BLaER1 treated with 17β-estradiol and CSF1 and Interleukin-3, amounts not matched to agents 10 nM and 100 nM (cell line): ENCODE data around the gene MMP15.
"Not testable (repeated sequence)": the region's sequence is repeated elsewhere in the genome, so short reads cannot be mapped to it uniquely, and the experiment has no call there.

ENCODE experiments used
- H3K27ac ChIP-seq, 11 experiments: shearing (Covaris generic); formaldehyde crosslinking; 2 replicates each; pipeline ENCODE4 v1.8.1; 2022
- H3K27me3 ChIP-seq, 11 experiments: shearing (Covaris generic); formaldehyde crosslinking; 2 replicates each; pipeline ENCODE4 v1.8.1; 2022
- H3K36me3 ChIP-seq, 11 experiments: shearing (Covaris generic); formaldehyde crosslinking; 2 replicates each; pipeline ENCODE4 v1.8.1; 2022
- H3K4me1 ChIP-seq, 10 experiments: shearing (Covaris generic); formaldehyde crosslinking; 2 replicates each; pipeline ENCODE4 v1.8.1; 2022
- H3K4me2 ChIP-seq, 11 experiments: shearing (Covaris generic); formaldehyde crosslinking; 2 replicates each; pipeline ENCODE4 v1.8.1; 2022
- H3K4me3 ChIP-seq, 10 experiments: shearing (Covaris generic); formaldehyde crosslinking; 2 replicates each; pipeline ENCODE4 v1.8.1; 2022
- H3K9ac ChIP-seq, 11 experiments: shearing (Covaris generic); formaldehyde crosslinking; 2 replicates each; pipeline ENCODE4 v1.8.1; 2022
- H3K9me3 ChIP-seq, 11 experiments: shearing (Covaris generic); formaldehyde crosslinking; replicated peaks in 1 of 11; 2 replicates each; pipeline ENCODE4 v1.8.1; 2022
- H4K20me1 ChIP-seq, 11 experiments: shearing (Covaris generic); formaldehyde crosslinking; 2 replicates each; pipeline ENCODE4 v1.8.1; 2022
- Cebpa-rat ChIP-seq, 11 experiments: shearing (Covaris generic); IDR thresholded peaks; 2 replicates each; pipeline ENCODE4 v1.8.1; 2022

The MMP15 gene

DNA sequence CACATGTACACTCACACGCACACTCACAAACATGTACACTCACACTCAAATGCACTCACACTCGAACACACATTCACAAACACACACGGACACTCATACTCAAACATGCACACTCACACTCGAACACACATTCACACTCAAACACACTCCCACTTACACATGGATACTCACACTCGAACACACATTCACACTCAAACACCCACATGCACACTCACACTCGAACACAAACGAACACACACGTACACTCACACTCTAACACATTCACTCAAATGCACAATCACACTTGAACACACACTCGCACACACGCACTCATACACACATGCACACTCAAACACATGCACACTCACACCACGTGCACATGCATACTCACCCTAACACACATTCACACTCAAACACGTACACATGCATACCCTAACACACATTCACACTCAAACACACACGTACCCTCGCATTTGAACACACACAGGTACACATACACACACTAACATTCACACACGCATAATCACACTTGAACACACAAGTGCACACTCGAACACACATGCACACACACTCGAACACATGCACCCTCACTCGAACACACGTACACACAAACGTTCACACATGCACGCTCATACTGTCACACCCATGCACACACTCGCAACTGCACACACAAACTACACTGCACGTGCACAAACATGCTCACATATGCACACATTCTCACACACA is 61.8 kb downstream of the MMP15 start:
- Histone ChIP-seq H3K36me3 (no peaks in the 10 kb centered on the region), H3K4me1 (peaks cover 0 to 39% (median 28%) of the 10 kb centered on the region in 10 experiments; a peak in 15 of 20 replicates), H3K27ac (no peak overlapping the region)

GRCh38 chr16:58088091-58088490 is 62.5 kb downstream of the MMP15 start:
- H3K4me2 ChIP-seq, result peak overlapping the region in 8 of 11 experiments; percentile 40 to 67 (median 42); a peak in 11 of 22 replicates
- H3K36me3 ChIP-seq, result no peaks in the 10 kb centered on the region
- H3K4me3 ChIP-seq, result no peak overlapping the region
- no peak overlapping the region for H3K27ac ChIP-seq
- H3K9me3 ChIP-seq, result peaks cover 0 to 4% (median 0%) of the 10 kb centered on the region in 11 experiments; a peak in 2 of 22 replicates
- H4K20me1 ChIP-seq, result no peaks in the 10 kb centered on the region
- H3K4me1 ChIP-seq, result peaks cover 0 to 35% (median 26%) of the 10 kb centered on the region in 10 experiments; a peak in 14 of 20 replicates
- no peaks in the 10 kb centered on the region for H3K27me3 ChIP-seq
- no peak overlapping the region for H3K9ac ChIP-seq
- TF ChIP-seq Cebpa-rat (IDR thresholded peaks at IDR 0.05), result no peak

More for the DNA sequence above, 61.8 kb downstream of the MMP15 start:
- H3K4me2 ChIP-seq, result no peak overlapping the region
- no peak overlapping the region for H3K9ac ChIP-seq
- H3K27me3 ChIP-seq, result no peaks in the 10 kb centered on the region
- no peaks in the 10 kb centered on the region for H4K20me1 ChIP-seq
- H3K4me3 ChIP-seq, result no peak overlapping the region
- peaks cover 0 to 4% (median 0%) of the 10 kb centered on the region in 11 experiments; a peak in 2 of 22 replicates for H3K9me3 ChIP-seq
- no peak for TF ChIP-seq Cebpa-rat (IDR thresholded peaks at IDR 0.05)

DNA sequence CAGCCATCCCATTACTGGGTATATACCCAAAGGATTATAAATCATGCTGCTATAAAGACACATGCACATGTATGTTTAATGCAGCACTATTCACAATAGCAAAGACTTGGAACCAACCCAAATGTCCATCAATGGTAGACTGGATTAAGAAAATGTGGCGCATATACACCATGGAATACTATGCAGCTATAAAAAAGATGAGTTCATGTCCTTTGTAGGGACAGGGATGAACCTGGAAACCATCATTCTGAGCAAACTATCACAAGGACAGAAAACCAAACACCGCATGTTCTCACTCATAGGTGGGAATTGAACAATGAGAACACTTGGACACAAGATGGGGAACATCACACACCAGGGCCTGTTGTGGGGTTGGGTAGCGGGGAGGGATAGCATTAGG is 64.8 kb downstream of the MMP15 start:
- peaks cover 6 to 22% (median 17%) of the 10 kb centered on the region in 10 experiments; a peak in 19 of 20 replicates for H3K4me1 ChIP-seq
- not testable (repeated sequence) for H3K9me3 ChIP-seq, H4K20me1 ChIP-seq, H3K4me3 ChIP-seq, H3K27ac ChIP-seq, H3K27me3 ChIP-seq, H3K36me3 ChIP-seq, H3K9ac ChIP-seq
- H3K4me2 ChIP-seq, result peak overlapping the region in 2 of 11 experiments; percentile 9 to 28; a peak in 1 of 22 replicates

DNA sequence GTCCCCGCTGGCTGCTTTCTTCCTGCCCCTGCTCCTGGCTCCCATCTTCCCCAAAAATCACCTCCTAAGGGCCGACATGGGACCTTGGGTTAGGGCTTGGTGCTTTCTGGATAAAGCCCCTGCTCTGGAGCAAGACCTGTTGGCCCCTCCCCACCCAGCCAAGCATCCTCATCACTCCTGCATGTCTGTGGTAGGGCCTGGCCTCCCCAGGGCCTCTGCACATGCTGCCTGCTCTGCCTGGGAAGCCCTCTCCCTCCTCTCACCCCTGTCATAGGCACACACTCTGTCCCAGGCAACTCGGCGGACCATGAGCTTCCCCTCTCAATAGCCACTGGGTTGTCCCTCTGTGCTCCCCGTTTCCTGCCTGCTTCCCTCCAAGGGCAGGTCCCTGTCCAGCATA is 68.5 kb downstream of the MMP15 start:
- Histone ChIP-seq H3K4me2 (no peak overlapping the region), H3K9me3 (peaks cover 0 to 3% (median 0%) of the 10 kb centered on the region in 11 experiments; a peak in 2 of 22 replicates), H3K27ac (no peak overlapping the region), H3K27me3 (no peaks in the 10 kb centered on the region), H3K36me3 (no peaks in the 10 kb centered on the region), H3K4me1 (peaks cover 6 to 16% (median 8%) of the 10 kb centered on the region in 10 experiments; a peak in 14 of 20 replicates), H3K4me3 (no peak overlapping the region), H4K20me1 (no peaks in the 10 kb centered on the region), H3K9ac (no peak overlapping the region)
- TF ChIP-seq Cebpa-rat (IDR thresholded peaks at IDR 0.05), result no peak

- Histone ChIP-seq H3K4me3 (no peak overlapping the region), H3K4me2 (peak overlapping the region; percentile 29 to 58 (median 45); a peak in 19 of 22 replicates)
Measured at GRCh38 chr16:58094791-58095574, 69.4 kb downstream of the MMP15 start.

GRCh38 chr16:58095575-58095960 is 70.0 kb downstream of the MMP15 start:
- H3K9ac ChIP-seq, H4K20me1 ChIP-seq, H3K9me3 ChIP-seq, H3K36me3 ChIP-seq, H3K4me3 ChIP-seq, H3K27me3 ChIP-seq, H3K27ac ChIP-seq: not testable (repeated sequence)
- Histone ChIP-seq H3K4me2 (peak overlapping the region in 10 of 11 experiments; percentile 29 to 58 (median 45); a peak in 17 of 22 replicates), H3K4me1 (peaks cover 18 to 27% (median 22%) of the 10 kb centered on the region in 10 experiments)

More at GRCh38 chr16:58094791-58095574, 69.4 kb downstream of the MMP15 start:
- Histone ChIP-seq H4K20me1 (no peaks in the 10 kb centered on the region), H3K4me1 (peaks cover 13 to 25% (median 16%) of the 10 kb centered on the region in 10 experiments), H3K9ac (no peak overlapping the region), H3K27me3 (no peaks in the 10 kb centered on the region), H3K9me3 (no peaks in the 10 kb centered on the region), H3K27ac (peak overlapping the region in 3 of 11 experiments; percentile 28 to 32 (median 28); a peak in 2 of 22 replicates), H3K36me3 (no peaks in the 10 kb centered on the region)
- TF ChIP-seq Cebpa-rat (IDR thresholded peaks at IDR 0.05), result no peak

DNA sequence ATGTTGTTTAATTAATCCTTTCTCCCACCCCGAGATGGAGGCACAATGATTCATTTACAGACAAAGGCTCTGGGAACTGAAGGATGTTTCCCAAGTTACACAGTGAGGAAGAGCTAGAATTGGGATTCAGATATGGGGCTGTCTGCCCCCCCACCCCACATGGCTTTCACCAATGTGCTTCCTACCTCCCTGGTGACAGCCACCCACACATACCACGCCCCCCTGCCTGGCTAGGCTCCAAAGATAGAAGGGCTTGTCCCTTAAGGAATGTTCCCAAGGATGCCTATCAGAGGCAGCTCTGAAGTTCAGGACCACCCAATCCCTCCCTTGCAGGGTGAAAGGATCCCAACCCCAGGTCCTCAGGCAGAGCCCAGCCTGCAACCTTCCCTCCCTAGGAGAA is 70.7 kb downstream of the MMP15 start:
- H3K27me3 ChIP-seq, result no peaks in the 10 kb centered on the region
- no peak for TF ChIP-seq Cebpa-rat (IDR thresholded peaks at IDR 0.05)
- H4K20me1 ChIP-seq, result no peaks in the 10 kb centered on the region
- H3K27ac ChIP-seq, result no peak overlapping the region
- H3K9me3 ChIP-seq, result no peaks in the 10 kb centered on the region
- no peak overlapping the region for H3K4me2 ChIP-seq
- no peak overlapping the region for H3K9ac ChIP-seq
- peaks cover 25 to 33% (median 29%) of the 10 kb centered on the region in 10 experiments for H3K4me1 ChIP-seq
- H3K4me3 ChIP-seq, result no peak overlapping the region
- no peaks in the 10 kb centered on the region for H3K36me3 ChIP-seq
